ENCODE measurements around the gene ZNHIT6. TPM values are rescaled to one million over a fixed set of nuclear protein-coding genes. Genes with fewer than 3 reads are reported as not detected.
"Not testable (repeated sequence)": the region's sequence is repeated elsewhere in the genome, so short reads cannot be mapped to it uniquely, and the experiment has no call there.

Gene ZNHIT6
- total and polyA plus RNA-seq, 12 donors, result 4.5 to 21.1 (median 9.8) TPM

DNA sequence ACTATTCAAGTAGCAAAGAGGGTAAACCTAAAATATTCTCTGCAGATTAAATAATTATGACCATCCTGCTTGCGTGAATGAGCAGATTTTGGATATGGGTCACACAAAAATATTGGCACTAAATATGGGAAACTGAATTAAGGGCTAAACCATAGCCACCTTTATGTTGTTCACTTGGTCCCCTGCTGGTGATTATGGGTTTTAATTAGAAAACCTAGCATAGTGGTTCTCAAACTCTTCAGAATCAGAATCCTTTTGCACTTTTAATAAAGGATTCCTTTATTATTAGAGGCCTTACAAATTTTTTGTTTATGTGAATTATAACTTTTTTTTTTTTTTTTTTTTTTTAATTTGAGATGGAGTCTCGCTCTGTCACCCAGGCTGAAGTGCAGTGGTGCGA lies 38.5 kb upstream of the ZNHIT6 start:
- Histone ChIP-seq H3K4me3 (no peak overlapping the region), H3K27me3 (no peaks in the 10 kb centered on the region), H3K27ac (no peak overlapping the region), H3K36me3 (replicated peaks in 1 of 2) (no peaks in the 10 kb centered on the region), H3K4me1 (replicated peaks in 1 of 2) (no peaks in the 10 kb centered on the region), H3K9me3 (replicated peaks in 1 of 3) (no peaks in the 10 kb centered on the region)
- 83 to 92% (median 88%) methylated on average over 3 of the region's 3 CpGs for WGBS, 4 donors
- intact Hi-C loops (cut with DNase I), result no loop called here
- no peak for TF ChIP-seq POLR2A (IDR thresholded peaks at IDR 0.05)
- TF ChIP-seq, protein P1, sequence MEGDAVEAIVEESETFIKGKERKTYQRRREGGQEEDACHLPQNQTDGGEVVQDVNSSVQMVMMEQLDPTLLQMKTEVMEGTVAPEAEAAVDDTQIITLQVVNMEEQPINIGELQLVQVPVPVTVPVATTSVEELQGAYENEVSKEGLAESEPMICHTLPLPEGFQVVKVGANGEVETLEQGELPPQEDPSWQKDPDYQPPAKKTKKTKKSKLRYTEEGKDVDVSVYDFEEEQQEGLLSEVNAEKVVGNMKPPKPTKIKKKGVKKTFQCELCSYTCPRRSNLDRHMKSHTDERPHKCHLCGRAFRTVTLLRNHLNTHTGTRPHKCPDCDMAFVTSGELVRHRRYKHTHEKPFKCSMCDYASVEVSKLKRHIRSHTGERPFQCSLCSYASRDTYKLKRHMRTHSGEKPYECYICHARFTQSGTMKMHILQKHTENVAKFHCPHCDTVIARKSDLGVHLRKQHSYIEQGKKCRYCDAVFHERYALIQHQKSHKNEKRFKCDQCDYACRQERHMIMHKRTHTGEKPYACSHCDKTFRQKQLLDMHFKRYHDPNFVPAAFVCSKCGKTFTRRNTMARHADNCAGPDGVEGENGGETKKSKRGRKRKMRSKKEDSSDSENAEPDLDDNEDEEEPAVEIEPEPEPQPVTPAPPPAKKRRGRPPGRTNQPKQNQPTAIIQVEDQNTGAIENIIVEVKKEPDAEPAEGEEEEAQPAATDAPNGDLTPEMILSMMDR (IDR thresholded peaks at IDR 0.05), result no peak
- no peak for DNase-seq

DNA sequence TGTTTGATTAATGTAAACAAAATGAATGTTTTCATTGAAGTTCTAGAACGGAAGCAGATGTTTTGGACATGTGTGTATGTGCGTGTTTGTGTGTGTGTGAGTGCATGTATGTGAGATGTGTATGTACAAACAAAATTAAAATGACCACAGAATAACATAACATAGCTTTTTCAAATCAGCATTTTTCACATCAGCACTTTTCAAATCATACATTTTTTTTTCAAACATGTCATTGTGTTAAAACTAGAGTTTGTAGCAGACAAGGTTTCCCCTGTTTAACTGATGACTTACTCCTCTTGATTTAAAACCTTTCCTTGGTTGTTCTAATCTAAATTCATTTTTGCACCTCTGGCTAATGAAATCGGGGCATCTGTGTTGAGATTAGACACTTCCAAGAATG lies 35.6 kb upstream of the ZNHIT6 start:
- 70 to 80% (median 71%) methylated on average over 3 of the region's 3 CpGs for WGBS, 4 donors
- no peaks in the 10 kb centered on the region for H3K36me3 ChIP-seq (replicated peaks in 1 of 2)
- DNase-seq, result no peak
- no peaks in the 10 kb centered on the region for H3K4me1 ChIP-seq (replicated peaks in 1 of 2)
- no peaks in the 10 kb centered on the region for H3K27me3 ChIP-seq
- H3K9me3 ChIP-seq (replicated peaks in 1 of 3), result no peaks in the 10 kb centered on the region
- intact Hi-C loops (cut with DNase I), result no loop called here
- H3K27ac ChIP-seq, result no peak overlapping the region
- H3K4me3 ChIP-seq, result no peak overlapping the region
- TF ChIP-seq, protein P1 (IDR thresholded peaks at IDR 0.05), result no peak
- no peak for TF ChIP-seq POLR2A (IDR thresholded peaks at IDR 0.05)

DNA sequence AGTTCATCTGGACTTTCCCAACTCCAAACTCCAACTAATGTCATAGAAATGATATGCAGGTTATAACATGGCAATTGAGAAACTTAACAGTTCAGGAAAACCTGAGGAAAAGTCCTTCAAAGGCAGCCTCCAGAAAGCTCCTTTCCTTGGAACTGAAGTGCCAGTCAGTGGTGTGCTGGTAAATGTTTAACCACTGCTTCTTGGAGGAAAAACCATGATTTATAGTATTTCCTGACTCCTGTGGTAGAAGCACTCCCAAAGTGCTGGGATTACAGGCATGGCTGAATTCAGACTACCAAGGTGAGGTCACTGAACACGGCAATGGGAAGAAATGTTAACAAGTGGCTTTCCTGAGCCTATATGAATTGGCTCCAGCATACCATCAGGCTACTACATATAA lies 26.7 kb upstream of the ZNHIT6 start:
- H3K9me3 ChIP-seq (replicated peaks in 1 of 3), result peaks cover 0 to 7% (median 0%) of the 10 kb centered on the region in 3 donors
- no peaks in the 10 kb centered on the region for H3K27me3 ChIP-seq
- H3K27ac ChIP-seq, result no peak overlapping the region
- no peak overlapping the region for H3K4me3 ChIP-seq
- WGBS, 4 donors, result 45 to 58% (median 57%) methylated on average over 1 of the region's 1 CpG
- TF ChIP-seq POLR2A (IDR thresholded peaks at IDR 0.05), result no peak
- TF ChIP-seq, protein P1 (IDR thresholded peaks at IDR 0.05), result no peak
- no peaks in the 10 kb centered on the region for H3K4me1 ChIP-seq (replicated peaks in 1 of 2)
- no peak for DNase-seq
- intact Hi-C loops (cut with DNase I), result no loop called here
- H3K36me3 ChIP-seq (replicated peaks in 1 of 2), result no peaks in the 10 kb centered on the region

DNA sequence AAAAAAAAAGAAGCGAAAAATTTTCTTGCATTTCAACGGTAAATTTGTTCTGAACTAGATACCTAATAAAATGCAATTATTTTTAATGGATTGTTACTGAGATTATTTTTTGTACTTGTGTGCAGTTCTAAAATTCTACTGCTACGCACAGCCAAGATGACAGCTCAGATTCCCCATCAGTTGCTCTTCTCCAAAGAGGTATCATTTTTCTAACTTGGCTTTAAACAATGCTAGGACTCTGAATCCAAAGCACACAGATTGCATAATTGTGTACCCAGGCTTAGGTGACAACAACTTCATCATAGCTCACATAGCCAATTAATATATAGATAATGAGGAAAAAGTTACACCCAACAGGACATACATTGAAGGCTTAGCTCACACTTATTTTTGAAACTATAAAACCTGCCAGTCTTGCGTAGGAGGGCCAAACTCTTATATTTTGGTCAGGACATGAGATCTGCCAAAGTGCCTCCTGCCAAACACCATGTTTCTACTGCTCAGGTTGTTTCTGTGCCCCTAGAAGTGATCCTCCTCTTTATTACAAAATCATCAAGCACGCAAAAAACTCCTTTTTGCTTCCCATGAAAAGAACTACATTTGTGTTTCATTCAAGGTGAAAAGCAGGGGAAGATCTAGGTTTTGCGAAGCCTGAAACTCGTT lies 10.6 kb upstream of the ZNHIT6 start:
- DNase-seq, result no peak
- no peaks in the 10 kb centered on the region for H3K4me1 ChIP-seq (replicated peaks in 1 of 2)
- no peaks in the 10 kb centered on the region for H3K27me3 ChIP-seq
- peaks cover 0 to 4% (median 0%) of the 10 kb centered on the region in 3 donors for H3K9me3 ChIP-seq (replicated peaks in 1 of 3)
- H3K36me3 ChIP-seq (replicated peaks in 1 of 2), result no peaks in the 10 kb centered on the region
- no peak overlapping the region for H3K27ac ChIP-seq
- H3K4me3 ChIP-seq, result no peak overlapping the region
- WGBS, 4 donors, result 82 to 92% (median 85%) methylated on average over 7 of the region's 7 CpGs
- TF ChIP-seq POLR2A (IDR thresholded peaks at IDR 0.05), result no peak
- TF ChIP-seq, protein P1 (IDR thresholded peaks at IDR 0.05), result no peak
- intact Hi-C loops (cut with DNase I), result no loop called here

DNA sequence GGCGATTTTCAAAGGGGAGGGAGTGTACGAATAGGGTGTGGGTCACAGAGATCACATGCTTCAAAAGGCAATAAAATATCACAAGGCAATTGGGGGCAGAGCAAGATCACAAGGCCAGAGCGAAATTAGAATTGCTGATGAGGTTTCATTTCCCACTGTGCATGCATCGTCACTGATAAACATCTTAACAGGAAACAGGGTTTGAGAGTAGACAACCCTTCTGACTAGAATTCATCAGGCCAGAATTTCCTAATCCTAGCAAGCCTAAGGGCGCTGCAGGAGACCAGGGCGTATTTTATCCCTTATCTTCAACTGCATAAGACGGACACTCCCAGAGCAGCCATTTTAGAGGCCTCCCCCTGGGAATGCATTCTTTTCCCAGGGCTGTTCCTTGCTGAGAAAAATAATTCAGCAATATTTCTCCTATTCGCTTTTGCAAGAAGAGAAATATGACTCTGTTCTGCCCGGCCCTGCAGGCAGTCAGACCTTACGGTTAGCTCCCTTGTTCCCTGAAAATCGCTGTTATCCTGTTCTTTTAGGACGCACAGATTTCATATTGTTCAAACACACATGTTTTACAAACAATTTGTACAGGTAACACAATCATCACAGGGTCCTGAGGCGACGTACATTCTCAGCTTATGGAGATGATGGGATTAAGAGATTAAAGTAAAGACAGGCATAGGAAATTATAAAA lies 6.3 kb upstream of the ZNHIT6 start:
- H3K4me1 ChIP-seq (replicated peaks in 1 of 2); H3K4me3 ChIP-seq; H3K9me3 ChIP-seq (replicated peaks in 1 of 3); intact Hi-C loops (cut with DNase I); H3K27me3 ChIP-seq; H3K36me3 ChIP-seq (replicated peaks in 1 of 2); DNase-seq; H3K27ac ChIP-seq: not testable (repeated sequence)
- 74 to 80% (median 79%) methylated on average over 14 of the region's 14 CpGs for WGBS, 4 donors
